ENCODE measurements around the gene SETD2. TPM values are rescaled to one million over a fixed set of nuclear protein-coding genes. Genes with fewer than 3 reads are reported as not detected.

Gene SETD2
- total and polyA plus RNA-seq, 9 of the 15 experiments (the other 6 are each of a cell fraction or from before 2014, with no cell fraction given), result 8.2 to 44.0 (median 33.6) TPM

- TF ChIP-seq LCOR (CRISPR knock-in tag; IDR thresholded peaks at IDR 0.05) (peak; percentile 41; the same call in 1 of the 2 replicates), ZNF707 (CRISPR knock-in tag; conservative IDR thresholded peaks at IDR 0.05) (no peak), PURB (CRISPR knock-in tag; IDR thresholded peaks at IDR 0.05; ENCODE audit: low read depth) (no peak), HDAC3 (IDR thresholded peaks at IDR 0.05; ENCODE audit: borderline replicate concordance, partially characterized antibody) (no peak), PREB (CRISPR knock-in tag; IDR thresholded peaks at IDR 0.05) (peak; percentile 87; the same call in 1 of the 2 replicates), CEBPB (tag; IDR thresholded peaks at IDR 0.05) (peak; percentile 42; the same call in 1 of the 2 replicates), RBM14 (IDR thresholded peaks at IDR 0.05; ENCODE audit: borderline replicate concordance, insufficient read depth, low read depth, low read length) (no peak), ZNF165 (CRISPR knock-in tag; IDR thresholded peaks at IDR 0.05; ENCODE audit: borderline replicate concordance) (no peak), AFF4 (CRISPR knock-in tag; IDR thresholded peaks at IDR 0.05) (no peak), CBX8 (IDR thresholded peaks at IDR 0.05; ENCODE audit: borderline replicate concordance, extremely low read depth, low read depth, low read length, poor library complexity, severe bottlenecking) (no peak), YBX1 (IDR thresholded peaks at IDR 0.05) (no peak), TAF7 (tag; IDR thresholded peaks at IDR 0.05) (no peak), CBX5 (IDR thresholded peaks at IDR 0.05; ENCODE audit: borderline replicate concordance, low read depth) (no peak), MAFK (IDR thresholded peaks at IDR 0.05; ENCODE audit: low read length) (no peak), RHOXF2B (CRISPR knock-in tag; conservative IDR thresholded peaks at IDR 0.05) (no peak), SPI1 (IDR thresholded peaks at IDR 0.05; ENCODE audit: borderline replicate concordance, low read depth, low read length) (peak; percentile 36; the same call in 1 of the 2 replicates)
- TF ChIP-seq, protein P1, sequence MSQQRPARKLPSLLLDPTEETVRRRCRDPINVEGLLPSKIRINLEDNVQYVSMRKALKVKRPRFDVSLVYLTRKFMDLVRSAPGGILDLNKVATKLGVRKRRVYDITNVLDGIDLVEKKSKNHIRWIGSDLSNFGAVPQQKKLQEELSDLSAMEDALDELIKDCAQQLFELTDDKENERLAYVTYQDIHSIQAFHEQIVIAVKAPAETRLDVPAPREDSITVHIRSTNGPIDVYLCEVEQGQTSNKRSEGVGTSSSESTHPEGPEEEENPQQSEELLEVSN (IDR thresholded peaks at IDR 0.05; ENCODE audit: borderline replicate concordance in 1 of 2, extremely low read depth in 1 of 2, insufficient read depth in 1 of 2, insufficient read length in 1 of 2, low read depth in 1 of 2, low read length in 1 of 2, poor library complexity in 1 of 2, severe bottlenecking in 1 of 2), result no peak
Observed at GRCh38 chr3:46974421-46975171, 189.3 kb downstream of the SETD2 start (continued).
